22Rv1 (cell line): Measurements from ENCODE around the gene PIP5KL1.

Experiments used
- ZFX ChIP-seq: fragments of 450-650 bp; IDR thresholded peaks from 2 replicates; pipeline ENCODE4 v1.6.1; 2017; ENCODE audit warnings: antibody characterized with exemption, borderline replicate concordance
- TF ChIP-seq, protein P1 (sequence below): fragments of 450-650 bp; IDR thresholded peaks from 2 replicates; pipeline ENCODE4 v1.5.1; 2017; ENCODE audit warnings: mild to moderate bottlenecking

DNA sequence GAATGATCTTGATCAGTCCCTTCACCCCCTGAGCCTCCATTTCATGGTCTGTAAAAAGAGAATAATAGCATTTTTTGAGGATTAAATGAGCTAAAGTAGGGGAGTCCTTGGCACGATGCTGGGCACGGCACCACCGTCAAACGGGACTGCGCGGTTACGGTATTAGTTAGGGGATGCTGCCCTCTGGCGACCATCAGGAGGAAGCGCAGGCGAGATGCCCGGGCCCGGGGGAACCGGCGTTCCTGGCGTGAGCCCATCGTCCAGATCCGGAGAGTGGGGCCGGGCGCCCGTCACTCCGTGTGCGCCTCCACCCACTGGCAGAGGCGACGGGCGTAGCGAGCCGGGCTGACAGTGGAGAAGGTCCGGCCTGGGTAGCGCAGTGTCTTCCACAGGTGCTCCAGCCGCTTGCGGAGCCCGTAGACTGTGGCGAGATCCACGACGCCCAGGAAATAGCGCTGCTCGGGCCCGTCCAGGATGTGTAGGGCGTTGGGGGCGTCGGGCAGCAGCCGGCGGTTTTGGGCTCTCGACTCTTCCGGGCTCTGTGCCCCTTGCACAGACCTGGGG, 8.9 kb downstream of the PIP5KL1 start:
- TF ChIP-seq, protein P1, sequence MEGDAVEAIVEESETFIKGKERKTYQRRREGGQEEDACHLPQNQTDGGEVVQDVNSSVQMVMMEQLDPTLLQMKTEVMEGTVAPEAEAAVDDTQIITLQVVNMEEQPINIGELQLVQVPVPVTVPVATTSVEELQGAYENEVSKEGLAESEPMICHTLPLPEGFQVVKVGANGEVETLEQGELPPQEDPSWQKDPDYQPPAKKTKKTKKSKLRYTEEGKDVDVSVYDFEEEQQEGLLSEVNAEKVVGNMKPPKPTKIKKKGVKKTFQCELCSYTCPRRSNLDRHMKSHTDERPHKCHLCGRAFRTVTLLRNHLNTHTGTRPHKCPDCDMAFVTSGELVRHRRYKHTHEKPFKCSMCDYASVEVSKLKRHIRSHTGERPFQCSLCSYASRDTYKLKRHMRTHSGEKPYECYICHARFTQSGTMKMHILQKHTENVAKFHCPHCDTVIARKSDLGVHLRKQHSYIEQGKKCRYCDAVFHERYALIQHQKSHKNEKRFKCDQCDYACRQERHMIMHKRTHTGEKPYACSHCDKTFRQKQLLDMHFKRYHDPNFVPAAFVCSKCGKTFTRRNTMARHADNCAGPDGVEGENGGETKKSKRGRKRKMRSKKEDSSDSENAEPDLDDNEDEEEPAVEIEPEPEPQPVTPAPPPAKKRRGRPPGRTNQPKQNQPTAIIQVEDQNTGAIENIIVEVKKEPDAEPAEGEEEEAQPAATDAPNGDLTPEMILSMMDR = peak; percentile 84
- no peak for TF ChIP-seq ZFX
